ENCODE data around the gene SLC6A9.

SLC6A9 gene

DNA sequence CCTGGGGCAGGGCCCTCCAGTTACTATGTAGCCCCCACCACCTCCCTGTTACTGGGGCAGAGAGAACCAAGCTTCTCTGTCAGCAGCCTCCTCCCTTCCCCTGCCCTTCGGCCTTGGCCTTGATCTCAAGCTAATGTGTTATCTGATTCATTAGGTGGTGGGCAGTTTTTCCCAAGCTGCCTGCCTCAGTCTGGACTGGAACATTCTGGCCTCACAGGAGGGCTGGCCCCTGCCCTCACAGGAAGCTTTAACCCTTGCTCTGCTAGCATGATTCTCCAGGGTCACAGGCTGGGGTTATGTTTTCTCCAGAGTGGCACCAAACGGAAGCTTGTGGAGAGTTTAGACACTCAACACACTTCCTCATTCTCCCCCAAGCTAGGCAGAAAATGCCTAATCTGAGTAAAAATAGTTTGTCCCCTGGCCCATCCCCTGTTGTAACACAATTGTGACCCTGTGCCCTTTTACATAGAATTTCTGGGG is 37.2 kb upstream of the SLC6A9 start:
- no peak for DNase-seq
- Histone ChIP-seq H3K27ac (ENCODE audit: insufficient read depth, low read length, poor library complexity, severe bottlenecking) (no peak overlapping the region), H3K27me3 (replicated peaks; ENCODE audit: control insufficient read depth, insufficient read depth, low read length, poor library complexity, severe bottlenecking) (no peaks in the 10 kb centered on the region), H3K4me3 (ENCODE audit: insufficient read depth, low read depth, low read length, poor library complexity, severe bottlenecking) (no peak overlapping the region), H3K4me1 (ENCODE audit: control insufficient read depth, insufficient read depth, low read length, poor library complexity, severe bottlenecking) (no peaks in the 10 kb centered on the region), H3K9me3 (ENCODE audit: control insufficient read depth, low read length) (no peaks in the 10 kb centered on the region), H3K36me3 (ENCODE audit: control insufficient read depth, insufficient read depth, low read length) (no peaks in the 10 kb centered on the region)

DNA sequence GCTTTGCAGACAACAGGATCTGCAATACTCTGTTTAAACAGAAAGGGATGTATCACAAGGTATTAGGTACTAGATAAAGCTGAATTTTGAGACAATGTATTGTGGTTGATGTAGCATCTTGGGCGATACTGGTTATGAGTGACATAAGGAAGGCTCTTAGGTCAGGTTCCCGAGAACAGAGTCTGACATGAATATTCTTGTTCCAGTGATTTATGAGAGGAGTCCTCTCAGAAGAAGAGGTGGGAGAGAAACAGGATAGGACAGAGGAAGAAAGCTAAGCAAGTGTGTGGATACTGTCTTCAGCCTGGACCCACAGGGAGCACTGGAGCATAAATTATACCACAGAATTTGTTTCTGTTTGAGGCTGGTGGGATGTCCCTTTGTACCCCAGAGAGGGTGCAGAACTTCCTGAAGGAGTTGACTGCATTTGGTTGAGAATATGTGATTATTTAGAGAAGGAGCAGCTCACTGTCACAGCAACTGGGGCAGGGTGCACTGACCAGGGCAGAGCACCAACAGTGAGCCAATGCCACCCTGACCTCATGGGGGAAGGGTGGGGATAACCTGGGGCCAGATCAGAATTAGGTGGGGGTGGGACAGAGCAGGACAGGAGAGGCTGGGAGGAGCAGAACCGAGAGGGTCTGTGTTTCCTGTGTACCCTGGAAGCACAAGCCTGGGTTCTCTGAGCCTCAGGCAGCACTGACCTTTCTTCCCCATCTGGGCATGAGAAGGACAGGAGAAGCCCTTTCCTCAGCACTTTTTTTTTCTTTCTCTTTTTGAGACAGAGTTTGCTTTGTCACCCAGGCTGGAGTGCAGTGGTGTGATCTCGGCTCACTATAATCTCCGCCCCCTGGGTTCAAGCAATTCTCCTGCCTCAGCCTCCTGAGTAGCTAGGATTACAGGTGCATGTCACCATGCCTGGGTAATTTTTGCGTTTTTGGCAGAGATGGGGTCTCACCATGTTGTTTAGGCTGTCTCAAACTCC is 36.3 kb upstream of the SLC6A9 start:
- no peak for DNase-seq
- Histone ChIP-seq H3K4me1 (ENCODE audit: control insufficient read depth, insufficient read depth, low read length, poor library complexity, severe bottlenecking) (no peaks in the 10 kb centered on the region), H3K4me3 (ENCODE audit: insufficient read depth, low read depth, low read length, poor library complexity, severe bottlenecking) (no peak overlapping the region), H3K27me3 (replicated peaks; ENCODE audit: control insufficient read depth, insufficient read depth, low read length, poor library complexity, severe bottlenecking) (no peaks in the 10 kb centered on the region), H3K9me3 (ENCODE audit: control insufficient read depth, low read length) (no peaks in the 10 kb centered on the region), H3K36me3 (ENCODE audit: control insufficient read depth, insufficient read depth, low read length) (no peaks in the 10 kb centered on the region), H3K27ac (ENCODE audit: insufficient read depth, low read length, poor library complexity, severe bottlenecking) (no peak overlapping the region)

DNA sequence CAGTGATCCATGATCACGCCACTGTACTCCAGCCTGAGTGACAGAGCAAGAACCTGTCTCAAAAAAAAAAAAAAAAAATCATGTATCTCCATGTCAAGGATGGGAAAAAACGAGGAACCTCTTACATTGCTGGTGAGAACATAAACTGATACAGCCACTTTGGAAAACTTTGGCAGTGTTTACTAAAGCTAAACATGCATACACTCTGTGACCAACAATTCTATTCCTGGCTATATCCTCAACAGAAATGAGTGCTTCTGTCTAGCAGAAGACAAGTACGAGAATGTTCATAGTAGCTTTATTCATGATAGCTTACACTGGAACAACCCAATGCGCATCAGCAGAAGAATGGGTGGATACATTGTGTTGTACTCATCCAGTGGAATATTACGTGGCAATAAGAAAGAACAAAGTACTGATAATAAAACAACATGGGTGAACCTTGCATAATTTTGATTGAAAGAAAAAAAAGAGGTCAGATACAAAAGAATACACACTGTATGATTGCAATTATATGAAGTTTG is 31.5 kb upstream of the SLC6A9 start:
- H3K36me3 ChIP-seq (ENCODE audit: control insufficient read depth, insufficient read depth, low read length), result no peaks in the 10 kb centered on the region
- DNase-seq, result no peak
- H3K4me1 ChIP-seq (ENCODE audit: control insufficient read depth, insufficient read depth, low read length, poor library complexity, severe bottlenecking), result no peaks in the 10 kb centered on the region
- no peaks in the 10 kb centered on the region for H3K9me3 ChIP-seq (ENCODE audit: control insufficient read depth, low read length)
- no peaks in the 10 kb centered on the region for H3K27me3 ChIP-seq (replicated peaks; ENCODE audit: control insufficient read depth, insufficient read depth, low read length, poor library complexity, severe bottlenecking)
- H3K4me3 ChIP-seq (ENCODE audit: insufficient read depth, low read depth, low read length, poor library complexity, severe bottlenecking), result no peak overlapping the region
- no peak overlapping the region for H3K27ac ChIP-seq (ENCODE audit: insufficient read depth, low read length, poor library complexity, severe bottlenecking)

DNA sequence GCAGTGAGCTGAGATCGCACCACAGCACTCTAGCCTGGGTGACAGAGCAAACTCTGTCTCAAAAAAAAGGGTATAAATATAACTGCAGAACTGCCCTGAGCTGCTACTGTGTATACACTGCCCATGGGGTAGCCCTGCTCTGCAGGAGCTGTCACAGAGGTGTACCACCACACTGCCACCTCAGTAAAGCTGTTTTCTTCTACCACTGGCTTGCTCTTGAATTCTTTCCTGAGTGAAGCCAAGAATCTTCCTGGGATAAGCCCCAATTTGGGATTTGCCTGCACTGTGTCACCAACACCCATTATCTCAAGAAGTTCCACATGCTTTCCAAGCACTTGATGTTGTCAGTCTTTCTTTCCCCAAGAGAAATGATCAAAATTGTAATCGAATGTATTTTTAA is 30.6 kb upstream of the SLC6A9 start:
- no peaks in the 10 kb centered on the region for H3K36me3 ChIP-seq (ENCODE audit: control insufficient read depth, insufficient read depth, low read length)

DNA sequence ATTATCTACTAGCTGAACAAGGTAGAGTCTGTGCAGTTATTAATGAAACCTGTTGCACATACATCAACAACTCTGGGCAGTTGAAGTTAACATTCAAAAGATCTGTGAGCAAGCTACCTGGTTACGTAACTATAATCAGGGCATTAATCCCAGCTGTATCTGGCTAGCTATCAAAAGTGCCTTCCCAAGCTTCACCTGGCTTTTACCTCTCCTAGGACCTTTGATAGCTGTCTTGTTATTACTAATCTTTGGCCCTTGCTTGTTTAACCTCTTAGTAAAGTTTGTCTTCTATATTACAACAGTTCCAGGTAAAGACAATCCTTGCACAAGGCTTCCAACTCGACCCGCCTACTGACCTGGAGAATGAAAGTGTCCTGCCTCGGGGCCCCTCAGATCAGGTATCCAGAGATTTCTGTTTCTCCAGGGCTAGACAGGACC is 29.6 kb upstream of the SLC6A9 start:
- no peaks in the 10 kb centered on the region for H3K9me3 ChIP-seq (ENCODE audit: control insufficient read depth, low read length)
- H3K4me3 ChIP-seq (ENCODE audit: insufficient read depth, low read depth, low read length, poor library complexity, severe bottlenecking), result no peak overlapping the region
- no peak overlapping the region for H3K27ac ChIP-seq (ENCODE audit: insufficient read depth, low read length, poor library complexity, severe bottlenecking)
- H3K4me1 ChIP-seq (ENCODE audit: control insufficient read depth, insufficient read depth, low read length, poor library complexity, severe bottlenecking), result no peaks in the 10 kb centered on the region
- DNase-seq, result no peak
- no peaks in the 10 kb centered on the region for H3K27me3 ChIP-seq (replicated peaks; ENCODE audit: control insufficient read depth, insufficient read depth, low read length, poor library complexity, severe bottlenecking)
- H3K36me3 ChIP-seq (ENCODE audit: control insufficient read depth, insufficient read depth, low read length), result no peaks in the 10 kb centered on the region

More for the DNA sequence above, 30.6 kb upstream of the SLC6A9 start:
- DNase-seq, result no peak
- H3K9me3 ChIP-seq (ENCODE audit: control insufficient read depth, low read length), result no peaks in the 10 kb centered on the region
- H3K4me3 ChIP-seq (ENCODE audit: insufficient read depth, low read depth, low read length, poor library complexity, severe bottlenecking), result no peak overlapping the region
- no peak overlapping the region for H3K27ac ChIP-seq (ENCODE audit: insufficient read depth, low read length, poor library complexity, severe bottlenecking)
- no peaks in the 10 kb centered on the region for H3K4me1 ChIP-seq (ENCODE audit: control insufficient read depth, insufficient read depth, low read length, poor library complexity, severe bottlenecking)
- no peaks in the 10 kb centered on the region for H3K27me3 ChIP-seq (replicated peaks; ENCODE audit: control insufficient read depth, insufficient read depth, low read length, poor library complexity, severe bottlenecking)

DNA sequence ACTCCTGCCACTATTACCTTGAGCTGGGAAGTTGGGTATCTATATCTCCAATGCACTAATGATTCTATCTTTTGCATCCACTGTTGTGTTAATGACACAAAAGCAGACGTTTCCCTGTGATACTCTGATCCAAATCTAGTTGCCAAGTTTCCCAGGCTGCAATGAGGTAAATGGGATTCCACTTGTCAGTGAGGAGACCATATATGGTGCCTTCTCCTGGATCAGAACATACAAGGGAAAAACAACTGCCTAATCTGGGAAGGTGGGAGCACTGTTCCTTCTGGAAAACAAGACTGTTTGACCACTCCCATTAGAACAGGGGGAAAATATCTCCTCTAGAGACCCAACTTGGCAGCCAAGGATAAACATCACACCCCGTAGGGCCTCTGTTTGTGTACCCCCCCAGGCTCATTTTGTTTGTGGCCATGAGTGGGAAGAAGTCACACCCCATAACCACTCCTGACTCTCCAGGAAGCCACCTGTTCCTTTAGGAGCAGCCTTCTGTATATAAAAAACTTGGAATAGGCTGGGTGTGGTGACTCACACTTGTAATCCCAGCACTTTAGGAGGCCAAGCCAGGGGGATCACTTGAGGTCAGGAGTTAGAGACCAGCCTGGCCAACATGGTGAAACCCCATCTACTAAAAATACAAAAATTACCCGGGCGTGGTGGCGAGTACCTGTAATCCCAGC is 28.5 kb upstream of the SLC6A9 start:
- no peaks in the 10 kb centered on the region for H3K27me3 ChIP-seq (replicated peaks; ENCODE audit: control insufficient read depth, insufficient read depth, low read length, poor library complexity, severe bottlenecking)
- no peaks in the 10 kb centered on the region for H3K4me1 ChIP-seq (ENCODE audit: control insufficient read depth, insufficient read depth, low read length, poor library complexity, severe bottlenecking)
- no peak overlapping the region for H3K4me3 ChIP-seq (ENCODE audit: insufficient read depth, low read depth, low read length, poor library complexity, severe bottlenecking)
- no peak for DNase-seq
- no peak overlapping the region for H3K27ac ChIP-seq (ENCODE audit: insufficient read depth, low read length, poor library complexity, severe bottlenecking)
- no peaks in the 10 kb centered on the region for H3K36me3 ChIP-seq (ENCODE audit: control insufficient read depth, insufficient read depth, low read length)
- no peaks in the 10 kb centered on the region for H3K9me3 ChIP-seq (ENCODE audit: control insufficient read depth, low read length)

DNA sequence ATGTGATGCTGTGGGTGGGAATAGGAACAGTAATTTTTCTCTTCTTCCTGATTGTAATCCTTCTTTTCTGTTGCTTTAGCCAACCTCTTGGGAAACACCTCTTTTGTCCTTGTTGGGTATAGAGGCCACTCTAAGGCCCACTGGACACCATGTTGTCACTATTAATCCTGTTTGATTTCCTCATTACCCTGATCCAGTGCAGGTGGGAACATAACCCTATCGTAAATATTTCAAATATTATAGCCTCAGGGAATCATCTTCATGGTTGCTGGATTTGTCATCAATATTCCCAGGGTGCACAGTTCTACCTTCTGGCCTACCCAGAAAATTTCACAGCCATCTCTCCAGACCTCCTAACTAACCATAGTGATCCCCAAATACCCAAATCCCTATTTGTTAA is 27.9 kb upstream of the SLC6A9 start:
- Histone ChIP-seq H3K9me3 (ENCODE audit: control insufficient read depth, low read length) (no peaks in the 10 kb centered on the region), H3K27me3 (replicated peaks; ENCODE audit: control insufficient read depth, insufficient read depth, low read length, poor library complexity, severe bottlenecking) (no peaks in the 10 kb centered on the region), H3K4me1 (ENCODE audit: control insufficient read depth, insufficient read depth, low read length, poor library complexity, severe bottlenecking) (no peaks in the 10 kb centered on the region), H3K27ac (ENCODE audit: insufficient read depth, low read length, poor library complexity, severe bottlenecking) (no peak overlapping the region), H3K4me3 (ENCODE audit: insufficient read depth, low read depth, low read length, poor library complexity, severe bottlenecking) (no peak overlapping the region), H3K36me3 (ENCODE audit: control insufficient read depth, insufficient read depth, low read length) (no peaks in the 10 kb centered on the region)
- DNase-seq, result no peak

DNA sequence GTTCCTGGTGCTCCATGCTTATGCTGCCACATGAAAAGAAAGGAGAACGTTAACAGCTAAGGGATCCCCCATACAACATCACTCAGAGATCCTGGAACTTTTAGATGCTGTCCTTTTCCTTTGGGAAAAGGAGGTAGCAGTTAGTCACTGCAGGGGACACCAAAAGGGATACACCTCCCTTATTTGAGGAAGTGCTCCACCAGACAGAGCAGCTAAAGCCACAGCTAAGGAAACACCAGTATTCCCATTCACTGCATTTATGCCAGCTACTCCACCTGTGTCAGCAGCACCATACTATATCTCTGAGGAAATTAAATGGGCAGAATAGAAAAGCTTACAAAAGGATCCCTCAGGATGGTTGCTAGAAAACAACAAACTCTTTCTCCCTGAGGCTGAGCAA is 26.0 kb upstream of the SLC6A9 start:
- H3K36me3 ChIP-seq (ENCODE audit: control insufficient read depth, insufficient read depth, low read length), result no peaks in the 10 kb centered on the region
- DNase-seq, result no peak
- no peak overlapping the region for H3K27ac ChIP-seq (ENCODE audit: insufficient read depth, low read length, poor library complexity, severe bottlenecking)
- H3K9me3 ChIP-seq (ENCODE audit: control insufficient read depth, low read length), result no peaks in the 10 kb centered on the region
- no peaks in the 10 kb centered on the region for H3K27me3 ChIP-seq (replicated peaks; ENCODE audit: control insufficient read depth, insufficient read depth, low read length, poor library complexity, severe bottlenecking)
- H3K4me1 ChIP-seq (ENCODE audit: control insufficient read depth, insufficient read depth, low read length, poor library complexity, severe bottlenecking), result no peaks in the 10 kb centered on the region
- no peak overlapping the region for H3K4me3 ChIP-seq (ENCODE audit: insufficient read depth, low read depth, low read length, poor library complexity, severe bottlenecking)

DNA sequence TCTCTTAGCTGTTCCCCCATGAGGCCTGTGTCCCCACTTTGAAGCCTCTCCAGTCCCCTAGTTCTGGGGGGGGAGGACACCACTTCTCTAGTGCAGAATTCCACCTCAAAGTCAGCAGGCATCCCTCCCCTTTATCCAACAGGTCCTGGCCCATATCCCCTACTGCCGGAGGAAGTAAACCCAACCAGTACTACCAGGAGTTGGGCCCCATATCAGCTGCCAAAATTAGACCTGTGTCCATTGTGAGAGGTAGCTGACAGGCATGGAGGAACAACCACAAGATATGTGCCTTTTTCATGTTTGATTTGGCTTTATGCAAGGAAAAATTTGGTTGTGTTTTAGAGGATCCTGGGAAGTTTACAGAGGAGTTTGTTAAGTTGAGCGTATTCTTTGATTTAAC is 22.1 kb upstream of the SLC6A9 start:
- Histone ChIP-seq H3K27me3 (replicated peaks; ENCODE audit: control insufficient read depth, insufficient read depth, low read length, poor library complexity, severe bottlenecking) (no peaks in the 10 kb centered on the region), H3K4me3 (ENCODE audit: insufficient read depth, low read depth, low read length, poor library complexity, severe bottlenecking) (no peak overlapping the region), H3K9me3 (ENCODE audit: control insufficient read depth, low read length) (no peaks in the 10 kb centered on the region), H3K36me3 (ENCODE audit: control insufficient read depth, insufficient read depth, low read length) (no peaks in the 10 kb centered on the region), H3K4me1 (ENCODE audit: control insufficient read depth, insufficient read depth, low read length, poor library complexity, severe bottlenecking) (no peaks in the 10 kb centered on the region), H3K27ac (ENCODE audit: insufficient read depth, low read length, poor library complexity, severe bottlenecking) (no peak overlapping the region)
- DNase-seq, result no peak

DNA sequence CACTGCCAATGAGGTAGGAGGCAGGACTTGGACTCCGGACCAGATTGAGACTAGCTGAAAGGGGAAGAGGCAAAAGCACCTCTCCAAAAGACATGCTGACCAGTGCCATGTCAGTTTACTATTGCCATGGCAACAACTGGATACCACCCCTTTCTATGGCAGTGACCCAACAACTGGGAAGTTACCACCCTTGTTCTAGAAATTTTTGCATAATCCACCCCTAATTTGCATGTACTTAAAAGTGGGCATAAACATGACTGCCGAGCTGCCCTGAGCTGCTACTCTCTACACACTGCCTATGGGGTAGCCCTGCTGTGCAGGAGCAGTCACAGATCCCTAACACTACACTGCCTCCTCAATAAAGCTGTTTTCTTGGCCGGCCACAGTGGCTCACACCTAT is 19.0 kb upstream of the SLC6A9 start:
- no peak for DNase-seq
- no peaks in the 10 kb centered on the region for H3K27me3 ChIP-seq (replicated peaks; ENCODE audit: control insufficient read depth, insufficient read depth, low read length, poor library complexity, severe bottlenecking)
- H3K4me3 ChIP-seq (ENCODE audit: insufficient read depth, low read depth, low read length, poor library complexity, severe bottlenecking), result no peak overlapping the region
- no peaks in the 10 kb centered on the region for H3K36me3 ChIP-seq (ENCODE audit: control insufficient read depth, insufficient read depth, low read length)
- no peaks in the 10 kb centered on the region for H3K4me1 ChIP-seq (ENCODE audit: control insufficient read depth, insufficient read depth, low read length, poor library complexity, severe bottlenecking)
- H3K27ac ChIP-seq (ENCODE audit: insufficient read depth, low read length, poor library complexity, severe bottlenecking), result no peak overlapping the region
- no peaks in the 10 kb centered on the region for H3K9me3 ChIP-seq (ENCODE audit: control insufficient read depth, low read length)

All from effector memory CD4-positive, alpha-beta T cell (primary cell).